ENCODE data around the gene TGM1.

GRCh38 chr14:24290746-24291145 is 27.8 kb upstream of the TGM1 start:
- TF ChIP-seq CTCF (conservative IDR thresholded peaks at IDR 0.05; ENCODE audit: low read depth in 2 of 2) (no peak), EZH2phosphoT487 (IDR thresholded peaks at IDR 0.05; ENCODE audit: unreplicated experiment) (no peak), EZH2 (IDR thresholded peaks at IDR 0.05; ENCODE audit: low read depth, unreplicated experiment) (no peak), POLR2AphosphoS5 (IDR thresholded peaks at IDR 0.05; ENCODE audit: low read depth) (no peak), ZNF331 (CRISPR knock-in tag; IDR thresholded peaks at IDR 0.05; ENCODE audit: low read depth) (no peak), REST (IDR thresholded peaks at IDR 0.05; ENCODE audit: unreplicated experiment) (no peak), NANOG (IDR thresholded peaks at IDR 0.05; ENCODE audit: borderline replicate concordance) (no peak), JUNB (IDR thresholded peaks at IDR 0.05; ENCODE audit: unreplicated experiment) (no peak), CREB1 (CRISPR knock-in tag; IDR thresholded peaks at IDR 0.05; ENCODE audit: low read depth) (no peak), ZNF114 (CRISPR knock-in tag; IDR thresholded peaks at IDR 0.05) (no peak)
